Left ventricle myocardium inferior (tissue), 1 donor: ENCODE measurements around the gene RAB37. TPM values are rescaled to one million over a fixed set of nuclear protein-coding genes. Genes with fewer than 3 reads are reported as not detected.

ENCODE experiments used
- DNase-seq: peaks from one replicate; pipeline ENCODE4 v3.0.0-alpha.2; 2020
- H3K27ac ChIP-seq: fragments of 200-600 bp; replicated peaks from 2 replicates; pipeline ENCODE4 v1.8.0; 2021
- H3K27me3 ChIP-seq: fragments of 200-600 bp; 2 replicates; pipeline ENCODE4 v1.8.0; 2021; ENCODE audit warnings: low read depth
- H3K36me3 ChIP-seq: fragments of 200-600 bp; 2 replicates; pipeline ENCODE4 v1.8.0; 2021
- H3K4me1 ChIP-seq: fragments of 200-600 bp; 2 replicates; pipeline ENCODE4 v1.8.0; 2021
- H3K4me3 ChIP-seq: fragments of 200-600 bp; 2 replicates; pipeline ENCODE4 v1.8.0; 2021; ENCODE audit warnings: mild to moderate bottlenecking, moderate library complexity
- H3K9me3 ChIP-seq: fragments of 200-600 bp; replicated peaks from 2 replicates; pipeline ENCODE4 v1.8.0; 2021
- intact Hi-C: fragments of 100-400 bp; cut with micrococcal nuclease; formaldehyde crosslinking; loops from one replicate; pipeline ENCODE4 v1.11.0; 2022
- total RNA-seq: library from RNA; stranded (reverse); fragmentation: NEBNext Ultra II Directional; extraction: Animal tissue kit (Norgen Biotek cat#: 25700); gene quantifications from one replicate; pipeline ENCODE4 v1.2.1, GENCODE V29; 2021
- TF ChIP-seq, protein P1 (sequence below): fragments of 200-600 bp; IDR thresholded peaks from 2 replicates; pipeline ENCODE4 v1.8.0; 2021; ENCODE audit warnings: antibody characterized with exemption, mild to moderate bottlenecking, borderline replicate concordance
- donor health status: DM: no; HTN: yes; CAD: no; lungs with severe emphysema.

Gene RAB37
- total RNA-seq, 1 donor from 2014 or later, result 1.9 TPM

DNA sequence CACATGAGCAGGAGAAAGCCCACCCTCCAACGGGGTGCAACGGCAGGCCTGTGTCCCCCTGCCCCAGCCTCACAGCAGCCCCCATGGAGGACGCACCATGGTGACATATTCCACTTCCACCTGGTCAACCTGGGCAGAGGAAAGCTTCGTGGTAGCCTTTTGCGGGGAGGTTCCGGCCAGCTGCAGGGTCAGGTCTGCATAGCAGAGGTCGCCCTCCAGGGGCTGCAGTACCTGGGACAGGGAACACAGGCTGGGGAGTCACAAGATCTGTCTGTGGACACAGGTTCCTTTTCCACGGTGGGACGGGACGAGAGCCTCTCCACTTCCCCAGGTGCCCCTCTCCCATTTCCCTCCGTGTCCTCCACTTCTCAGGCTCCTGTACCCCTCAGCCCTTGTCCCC, 41.4 kb upstream of the RAB37 start:
- H3K4me3 ChIP-seq, result no peak overlapping the region
- no peak overlapping the region for H3K27ac ChIP-seq
- H3K36me3 ChIP-seq, result no peaks in the 10 kb centered on the region
- H3K9me3 ChIP-seq, result no peaks in the 10 kb centered on the region
- H3K4me1 ChIP-seq, result no peaks in the 10 kb centered on the region
- peaks cover 53% of the 10 kb centered on the region for H3K27me3 ChIP-seq
- DNase-seq, result no peak
- intact Hi-C loops, result no loop called here
- TF ChIP-seq, protein P1, sequence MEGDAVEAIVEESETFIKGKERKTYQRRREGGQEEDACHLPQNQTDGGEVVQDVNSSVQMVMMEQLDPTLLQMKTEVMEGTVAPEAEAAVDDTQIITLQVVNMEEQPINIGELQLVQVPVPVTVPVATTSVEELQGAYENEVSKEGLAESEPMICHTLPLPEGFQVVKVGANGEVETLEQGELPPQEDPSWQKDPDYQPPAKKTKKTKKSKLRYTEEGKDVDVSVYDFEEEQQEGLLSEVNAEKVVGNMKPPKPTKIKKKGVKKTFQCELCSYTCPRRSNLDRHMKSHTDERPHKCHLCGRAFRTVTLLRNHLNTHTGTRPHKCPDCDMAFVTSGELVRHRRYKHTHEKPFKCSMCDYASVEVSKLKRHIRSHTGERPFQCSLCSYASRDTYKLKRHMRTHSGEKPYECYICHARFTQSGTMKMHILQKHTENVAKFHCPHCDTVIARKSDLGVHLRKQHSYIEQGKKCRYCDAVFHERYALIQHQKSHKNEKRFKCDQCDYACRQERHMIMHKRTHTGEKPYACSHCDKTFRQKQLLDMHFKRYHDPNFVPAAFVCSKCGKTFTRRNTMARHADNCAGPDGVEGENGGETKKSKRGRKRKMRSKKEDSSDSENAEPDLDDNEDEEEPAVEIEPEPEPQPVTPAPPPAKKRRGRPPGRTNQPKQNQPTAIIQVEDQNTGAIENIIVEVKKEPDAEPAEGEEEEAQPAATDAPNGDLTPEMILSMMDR, result no peak

DNA sequence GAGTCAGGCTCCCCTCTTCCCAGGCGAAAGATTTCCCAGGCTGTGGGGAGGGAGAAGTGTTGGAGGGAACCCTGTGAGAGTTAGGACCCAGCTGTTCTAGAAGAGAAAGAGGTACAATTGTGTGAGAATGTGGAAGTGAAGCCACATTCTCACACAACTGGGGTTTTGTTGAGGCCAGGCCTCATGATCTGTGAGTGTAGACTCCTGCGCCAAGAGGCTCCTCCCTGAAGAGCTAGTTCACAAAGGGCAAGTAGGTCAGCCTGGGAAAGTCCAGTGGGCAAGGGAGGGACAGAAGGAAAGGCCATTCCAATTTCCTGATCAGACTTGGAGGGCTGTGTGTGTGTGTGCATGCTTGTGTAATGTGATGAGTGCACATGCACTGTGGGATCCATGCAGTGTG, 39.5 kb upstream of the RAB37 start:
- no peaks in the 10 kb centered on the region for H3K36me3 ChIP-seq
- peaks cover 59% of the 10 kb centered on the region for H3K27me3 ChIP-seq
- H3K4me3 ChIP-seq, result no peak overlapping the region
- no peak overlapping the region for H3K27ac ChIP-seq
- H3K9me3 ChIP-seq, result no peaks in the 10 kb centered on the region
- H3K4me1 ChIP-seq, result no peaks in the 10 kb centered on the region
- TF ChIP-seq, protein P1, result no peak
- intact Hi-C loops, result no loop called here
- no peak for DNase-seq

DNA sequence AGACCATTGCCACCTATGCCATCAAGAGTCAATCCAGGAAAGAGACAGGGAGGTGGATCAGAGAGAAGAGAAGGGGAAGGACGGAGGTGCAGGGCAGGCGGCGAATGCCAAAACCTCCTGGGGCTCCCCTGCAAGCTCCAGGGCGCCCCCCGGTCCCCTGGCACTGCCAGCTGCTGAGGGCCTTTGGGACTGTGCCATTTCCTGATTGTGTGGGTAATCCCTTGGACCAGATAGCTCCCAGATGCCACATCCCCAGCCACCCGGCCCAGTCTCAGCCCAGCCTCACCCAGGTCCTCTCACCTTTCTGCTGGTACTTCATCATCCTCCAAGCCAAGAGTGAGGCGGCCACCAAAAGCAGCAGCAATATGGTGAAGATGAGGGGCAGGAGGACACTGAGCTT, 39.0 kb upstream of the RAB37 start:
- no peak for DNase-seq
- Histone ChIP-seq H3K27me3 (peaks cover 57% of the 10 kb centered on the region), H3K36me3 (no peaks in the 10 kb centered on the region), H3K4me3 (no peak overlapping the region), H3K9me3 (no peaks in the 10 kb centered on the region), H3K4me1 (no peaks in the 10 kb centered on the region), H3K27ac (no peak overlapping the region)
- intact Hi-C loops, result no loop called here
- TF ChIP-seq, protein P1, result no peak

DNA sequence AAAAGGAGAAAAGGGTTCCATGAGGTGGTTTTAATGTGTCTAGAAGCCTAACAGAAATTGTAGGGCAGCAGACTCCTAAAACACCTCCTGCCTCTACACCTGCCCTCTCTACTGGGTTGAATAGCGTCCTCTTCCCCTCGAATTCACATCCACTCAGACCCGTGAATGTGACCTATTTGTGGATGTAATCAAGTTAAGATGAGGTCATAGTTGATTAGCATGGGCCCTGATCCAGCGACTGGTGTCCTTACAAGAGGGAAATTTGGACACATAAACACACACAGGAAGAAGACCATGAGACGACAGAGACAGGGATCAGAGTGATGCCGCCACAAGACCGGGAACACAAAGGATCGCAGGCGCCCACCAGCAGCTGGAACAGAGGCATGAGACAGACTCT, 37.8 kb upstream of the RAB37 start:
- Histone ChIP-seq H3K4me1 (no peaks in the 10 kb centered on the region), H3K36me3 (no peaks in the 10 kb centered on the region), H3K27me3 (peaks cover 57% of the 10 kb centered on the region), H3K27ac (no peak overlapping the region), H3K9me3 (no peaks in the 10 kb centered on the region), H3K4me3 (no peak overlapping the region)
- intact Hi-C loops, result no loop called here
- TF ChIP-seq, protein P1, result no peak
- DNase-seq, result no peak

DNA sequence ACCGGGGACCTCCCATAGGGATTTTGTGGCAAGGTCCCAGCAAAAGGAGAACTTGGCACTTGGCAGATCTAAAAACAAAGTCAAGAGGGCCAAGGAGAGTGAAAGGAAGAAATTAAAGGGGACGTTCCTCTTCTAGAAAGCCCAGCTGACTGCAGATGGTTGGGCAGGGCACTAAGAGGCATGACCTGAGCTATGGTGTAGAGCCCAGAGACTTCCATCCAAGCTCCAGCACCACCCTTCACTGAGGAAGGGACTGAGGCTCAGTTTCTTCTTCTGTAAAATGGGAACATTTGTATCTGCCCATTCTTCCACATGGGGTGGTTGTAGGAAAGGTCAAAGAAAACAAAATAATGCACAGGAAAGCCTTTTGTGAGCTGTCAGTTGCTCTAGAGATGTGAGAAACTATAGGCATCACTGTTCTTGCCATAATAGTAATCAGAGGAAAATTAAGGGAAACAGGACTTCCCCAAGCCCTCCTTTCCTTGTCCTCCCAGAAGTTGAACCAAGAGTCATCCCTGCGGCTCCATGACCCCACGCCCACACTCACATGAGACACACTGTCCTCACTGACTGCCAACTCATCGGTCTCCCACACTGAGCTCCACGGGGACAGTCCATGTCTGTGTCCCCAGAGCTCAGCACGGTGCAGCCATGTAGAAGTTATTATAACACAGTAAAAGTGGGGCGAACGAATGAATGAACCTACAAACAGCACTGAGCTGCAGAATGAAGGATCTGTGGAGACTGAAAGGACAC, 34.8 kb upstream of the RAB37 start:
- DNase-seq, result no peak
- intact Hi-C loops, result no loop called here

More for the DNA sequence above, 34.8 kb upstream of the RAB37 start:
- H3K36me3 ChIP-seq, result no peaks in the 10 kb centered on the region
- TF ChIP-seq, protein P1, result no peak
- H3K4me3 ChIP-seq, result no peak overlapping the region
- no peaks in the 10 kb centered on the region for H3K4me1 ChIP-seq
- H3K27ac ChIP-seq, result no peak overlapping the region
- H3K27me3 ChIP-seq, result peaks cover 39% of the 10 kb centered on the region
- H3K9me3 ChIP-seq, result no peaks in the 10 kb centered on the region
